SIG-M5 treated with dmso at 0.1 percent for 504 hours (cell line): ENCODE data around the gene CRY2.
"Not testable (repeated sequence)": the region's sequence is repeated elsewhere in the genome, so short reads cannot be mapped to it uniquely, and the experiment has no call there.

Source experiments
- DNase-seq: peaks from one replicate; lab custom pipeline; 2025; ENCODE audit not compliant: unreplicated experiment; lab: John Stamatoyannopoulos, UW

The CRY2 gene

GRCh38 chr11:45811571-45812290 lies 35.5 kb upstream of the CRY2 start:
- no peak for DNase-seq

GRCh38 chr11:45812581-45813548 lies 34.4 kb upstream of the CRY2 start:
- DNase-seq: no peak

DNA sequence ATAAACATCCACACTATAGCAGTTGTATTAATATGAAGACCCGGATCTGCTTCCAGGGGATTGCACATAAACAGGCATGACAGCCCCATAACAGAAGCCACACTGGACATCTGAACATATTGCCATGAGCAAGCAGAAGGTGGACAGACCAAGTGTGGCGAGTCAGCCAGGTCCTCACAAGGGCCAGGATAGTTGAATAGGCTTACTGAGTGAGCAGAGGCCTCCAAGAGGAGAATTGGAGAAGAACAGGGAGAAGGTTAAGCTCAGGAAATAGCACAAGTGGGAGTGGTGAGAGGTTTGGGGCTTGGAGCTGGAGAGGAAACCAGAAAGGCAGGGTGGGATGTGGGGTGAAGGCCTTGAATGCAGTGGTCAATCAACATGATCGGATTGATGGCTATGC lies 31.5 kb upstream of the CRY2 start:
- peak; percentile 29 for DNase-seq

DNA sequence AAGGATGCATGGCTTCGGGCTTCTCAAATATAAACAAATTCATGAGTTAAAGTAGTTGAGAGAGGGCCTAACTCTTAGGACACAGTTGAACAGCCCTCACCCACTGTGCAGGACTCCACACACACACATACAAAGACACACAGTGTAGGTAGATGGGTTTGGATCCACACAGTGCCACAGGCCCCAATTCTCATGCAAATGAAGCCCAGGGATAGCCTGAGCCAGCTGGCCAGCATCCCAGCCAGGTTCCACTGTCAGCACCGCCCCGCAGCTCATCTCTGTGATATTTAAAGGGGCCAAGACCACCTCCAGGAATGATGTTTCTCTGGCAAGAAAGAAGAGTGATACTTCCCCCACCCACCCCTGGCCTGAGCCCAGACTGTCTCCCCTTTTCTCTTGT lies 30.7 kb upstream of the CRY2 start:
- DNase-seq: no peak

GRCh38 chr11:45817191-45817590 lies 30.1 kb upstream of the CRY2 start:
- DNase-seq: no peak

- no peak for DNase-seq
Observed at GRCh38 chr11:45818961-45819605, 28.2 kb upstream of the CRY2 start.

- DNase-seq: no peak
Observed at GRCh38 chr11:45820211-45820857, 26.9 kb upstream of the CRY2 start.

GRCh38 chr11:45826492-45826891 lies 20.8 kb upstream of the CRY2 start:
- not testable (repeated sequence) for DNase-seq

- no peak for DNase-seq
Observed at GRCh38 chr11:45827123-45827522, 20.2 kb upstream of the CRY2 start.

- no peak for DNase-seq
Observed at GRCh38 chr11:45828996-45829395, 18.3 kb upstream of the CRY2 start.

GRCh38 chr11:45830596-45830995 lies 16.7 kb upstream of the CRY2 start:
- no peak for DNase-seq

- no peak for DNase-seq
Observed at GRCh38 chr11:45832811-45833441, 14.3 kb upstream of the CRY2 start.

GRCh38 chr11:45833761-45834160 lies 13.5 kb upstream of the CRY2 start:
- no peak for DNase-seq

GRCh38 chr11:45834298-45834756 lies 12.9 kb upstream of the CRY2 start:
- DNase-seq: no peak

- DNase-seq: no peak
Observed at GRCh38 chr11:45839204-45839603, 8.1 kb upstream of the CRY2 start.

DNA sequence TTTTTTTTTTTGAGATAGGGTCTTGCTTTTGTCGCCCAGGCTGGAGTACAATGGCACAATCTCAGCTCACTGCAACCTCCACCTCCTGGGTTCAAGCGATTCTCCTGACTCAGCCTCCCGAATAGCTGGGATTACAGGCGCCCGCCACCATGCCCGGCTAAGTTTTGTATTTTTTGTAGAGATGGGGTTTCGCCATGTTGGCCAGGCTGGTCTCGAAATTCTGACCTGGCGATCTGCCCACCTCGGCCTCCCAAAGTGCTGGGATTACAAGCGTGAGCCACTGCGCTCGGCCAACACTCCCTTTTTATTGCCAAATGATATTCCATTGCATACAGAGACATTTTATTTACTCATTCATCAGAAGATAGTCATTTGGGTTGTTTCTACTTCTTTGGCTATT lies 7.0 kb upstream of the CRY2 start:
- not testable (repeated sequence) for DNase-seq

DNA sequence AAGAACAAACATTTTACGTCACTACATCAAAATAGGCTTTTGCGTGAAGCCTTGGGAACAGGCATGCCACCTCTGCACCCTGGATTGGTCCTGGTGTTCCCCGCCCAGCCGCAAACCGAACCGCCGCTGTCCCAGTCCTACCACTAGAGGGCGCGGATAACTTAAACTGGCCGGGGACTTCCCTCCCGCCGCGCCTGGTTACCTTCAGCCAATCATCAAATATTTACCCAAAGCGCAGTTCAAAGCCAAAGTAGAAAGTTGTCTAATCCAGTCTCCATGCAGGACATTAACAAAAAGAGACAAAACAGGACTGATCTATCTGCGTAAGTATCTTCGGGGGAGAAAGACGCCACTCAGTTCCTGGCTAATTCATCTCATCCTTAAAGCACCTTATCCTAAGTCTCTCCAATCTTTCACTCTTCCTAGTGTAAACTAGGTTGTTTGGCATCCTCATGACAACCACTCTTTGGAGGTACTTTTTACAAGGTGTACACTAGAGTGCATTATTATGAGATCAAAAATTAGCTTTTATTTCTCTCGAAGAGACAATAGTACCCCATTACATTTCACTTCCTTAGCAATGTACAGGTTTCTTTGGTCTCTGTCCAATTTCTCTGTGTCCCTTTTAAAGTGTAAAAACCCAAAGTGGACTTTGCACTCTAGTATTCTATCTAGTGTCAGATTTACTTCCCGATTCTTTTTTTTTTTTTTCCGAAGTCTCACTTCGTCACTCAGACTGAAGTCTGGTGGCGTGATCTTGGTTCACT lies 3.9 kb upstream of the CRY2 start:
- peak; percentile 88 for DNase-seq

DNA sequence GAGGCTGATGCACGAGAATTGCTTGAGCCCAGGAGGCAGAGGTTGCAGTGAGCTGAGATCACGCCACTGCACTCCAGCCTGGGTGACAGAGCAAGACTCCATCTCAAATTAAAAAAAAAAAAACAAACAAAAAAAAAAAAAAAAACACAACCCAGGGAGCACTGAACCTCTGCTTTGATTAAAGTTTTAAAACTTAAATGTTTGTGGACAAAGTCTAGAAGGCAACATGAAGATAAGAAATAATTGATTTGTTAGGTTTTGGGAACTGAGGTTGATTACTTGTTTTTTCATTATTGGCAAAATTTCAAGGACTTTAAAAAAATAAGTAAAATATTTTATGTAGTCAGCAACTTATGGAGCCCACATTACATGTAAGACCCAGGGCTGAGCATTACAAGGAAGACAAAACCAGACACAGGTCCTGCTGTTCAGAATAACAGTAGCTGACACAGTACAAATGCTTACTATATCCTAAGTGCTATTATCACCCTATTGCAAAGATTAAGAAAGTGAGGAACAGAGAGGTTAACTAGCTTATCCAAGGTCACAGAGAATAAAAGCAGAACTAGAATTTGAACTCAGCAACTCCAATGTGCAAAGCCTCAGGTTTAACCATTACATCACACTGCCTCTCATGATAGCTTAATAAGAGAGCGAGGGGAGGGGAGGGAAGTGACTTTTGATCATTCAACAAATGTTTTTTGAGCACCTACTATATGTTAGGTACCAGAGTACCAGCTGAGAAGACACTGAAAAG lies 2.3 kb upstream of the CRY2 start:
- DNase-seq: no peak

DNA sequence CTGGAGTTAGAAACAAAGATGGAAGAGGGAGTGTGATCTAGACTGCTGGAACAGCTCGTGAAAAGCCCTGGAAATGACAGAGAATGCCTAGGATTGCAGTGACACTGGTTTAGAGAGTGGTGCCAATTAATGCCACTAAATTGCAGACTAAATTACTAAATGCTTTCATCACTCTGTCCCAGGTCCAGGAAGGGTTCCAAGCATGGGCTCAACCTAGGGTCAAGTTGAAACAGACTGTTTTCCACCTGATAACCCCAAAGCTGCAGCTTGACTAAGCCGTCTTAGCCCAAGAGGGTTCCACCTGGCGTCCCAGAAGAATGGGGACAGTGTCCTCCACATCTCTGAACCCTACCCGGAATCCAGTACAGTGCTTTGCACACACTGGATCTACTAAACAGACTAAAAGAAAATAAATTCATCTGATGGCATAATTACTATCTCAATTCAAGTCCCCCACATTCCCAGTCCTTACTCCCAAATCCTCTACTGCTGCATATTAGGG lies 1.1 kb upstream of the CRY2 start:
- no peak for DNase-seq
